HFF-Myc (cell line): Measurements from ENCODE around the gene THADA.

ENCODE experiments used
- DNase-seq: peaks from one replicate; pipeline ENCODE4 v3.0.0-alpha.2; 2011; ENCODE audit warnings: low read depth; ENCODE audit errors: extremely low read depth
- H3K4me3 ChIP-seq: replicated peaks from 2 replicates; pipeline ENCODE4 v1.5.1; 2011; ENCODE audit warnings: low read depth, mild to moderate bottlenecking, control low read depth, low read length
- CTCF ChIP-seq: IDR thresholded peaks from 2 replicates; pipeline ENCODE4 v1.5.1; 2012; ENCODE audit warnings: mild to moderate bottlenecking, low read depth, low read length, control low read depth; ENCODE audit errors: missing control alignments

The THADA gene

GRCh38 chr2:43202289-43202688, 393.5 kb downstream of the THADA start:
- no peak overlapping the region for H3K4me3 ChIP-seq
- no peak for TF ChIP-seq CTCF
- no peak for DNase-seq

GRCh38 chr2:43201497-43201896, 394.3 kb downstream of the THADA start:
- no peak for DNase-seq
- H3K4me3 ChIP-seq, result no peak overlapping the region

DNA sequence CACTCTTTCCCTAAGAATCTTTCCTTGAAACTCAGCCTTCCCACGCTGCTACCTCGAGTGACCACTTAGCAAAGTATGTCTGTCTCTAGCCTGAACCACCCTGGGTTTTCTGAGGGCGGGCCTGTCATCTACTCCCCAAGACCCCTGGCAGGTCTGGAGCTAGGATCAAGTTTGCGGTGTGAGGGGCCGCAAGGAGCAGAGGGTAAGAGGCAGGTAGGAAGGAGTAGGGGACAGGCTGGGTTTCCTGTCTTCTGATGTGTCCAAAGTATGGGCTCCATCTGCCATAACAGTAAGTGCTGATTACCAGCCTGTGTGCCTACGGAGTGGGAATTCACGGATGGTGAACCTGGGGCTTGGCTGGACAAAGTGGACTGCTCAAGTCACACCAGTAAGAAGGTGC, 394.8 kb downstream of the THADA start:
- TF ChIP-seq CTCF, result no peak
- H3K4me3 ChIP-seq, result no peak overlapping the region
- DNase-seq, result no peak

More at GRCh38 chr2:43201497-43201896, 394.3 kb downstream of the THADA start:
- no peak for TF ChIP-seq CTCF

DNA sequence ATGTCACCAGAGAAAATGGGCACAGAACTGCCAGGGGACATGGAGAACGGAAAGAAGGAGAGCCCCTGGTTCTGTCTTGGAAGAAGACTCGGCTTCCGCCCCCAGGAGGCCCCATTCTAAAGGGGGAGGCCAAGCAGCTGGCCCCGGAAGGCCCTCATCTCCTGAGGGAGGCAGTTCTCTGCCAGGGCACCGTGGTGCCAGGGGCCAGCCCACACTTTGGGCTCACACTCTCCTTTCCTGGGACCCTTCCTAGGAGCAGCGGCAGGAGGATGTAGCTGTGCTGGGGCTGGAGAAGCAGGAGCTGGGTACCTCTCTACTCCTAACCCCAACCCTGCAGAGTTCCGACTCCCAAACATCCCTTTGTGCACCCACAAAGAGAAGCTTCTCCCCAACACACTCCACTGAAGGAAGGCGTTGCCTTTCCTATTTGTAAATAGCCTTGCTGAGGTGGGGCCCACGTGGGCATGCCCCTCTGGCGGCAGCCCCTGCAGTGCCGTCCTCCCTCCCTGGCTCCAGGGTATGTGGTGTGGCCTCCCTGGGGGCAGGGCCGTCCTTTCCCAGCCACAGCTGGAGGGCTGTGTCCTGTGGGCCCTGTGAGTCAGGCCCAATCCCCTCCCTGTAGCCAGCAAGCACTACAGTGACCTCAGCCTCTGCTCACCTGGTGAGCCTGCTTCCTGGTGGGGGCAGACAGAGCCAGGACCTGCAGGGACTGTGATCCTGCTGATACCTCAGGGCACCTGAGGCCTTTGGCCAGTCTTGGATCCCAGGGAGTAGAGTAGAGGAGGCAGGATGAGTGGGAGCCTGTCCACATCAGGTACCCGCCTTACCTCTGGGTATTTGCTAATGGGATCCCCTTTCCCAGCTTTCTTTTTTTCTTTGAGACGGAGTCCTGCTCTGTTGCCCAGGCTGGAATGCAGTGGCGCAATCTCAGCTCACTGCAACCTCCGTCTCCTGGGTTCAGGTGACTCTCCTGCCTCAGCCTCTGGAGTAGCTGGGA, 396.0 kb downstream of the THADA start:
- no peak overlapping the region for H3K4me3 ChIP-seq
- TF ChIP-seq CTCF, result no peak
- no peak for DNase-seq

DNA sequence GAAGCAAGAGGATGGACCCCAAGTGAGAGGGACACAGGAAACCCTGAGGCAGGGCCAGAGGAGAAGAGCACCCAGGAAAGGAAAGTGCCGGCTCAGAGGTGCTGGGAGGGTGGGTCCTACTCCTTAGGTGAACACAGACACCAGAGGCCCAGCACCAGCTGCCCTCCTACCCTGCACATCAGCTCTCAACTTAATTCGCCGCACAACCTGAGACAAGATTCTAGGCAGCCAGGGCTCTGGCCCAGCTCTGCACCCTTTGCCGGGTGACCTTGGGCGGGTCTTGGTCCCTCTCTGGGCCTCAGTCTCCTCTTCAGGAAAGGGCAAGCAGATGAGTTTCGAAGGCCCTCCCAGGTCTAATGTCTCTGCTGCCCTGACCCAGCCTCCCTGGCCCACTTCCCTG, 397.6 kb downstream of the THADA start:
- no peak for TF ChIP-seq CTCF
- H3K4me3 ChIP-seq, result no peak overlapping the region
- no peak for DNase-seq

DNA sequence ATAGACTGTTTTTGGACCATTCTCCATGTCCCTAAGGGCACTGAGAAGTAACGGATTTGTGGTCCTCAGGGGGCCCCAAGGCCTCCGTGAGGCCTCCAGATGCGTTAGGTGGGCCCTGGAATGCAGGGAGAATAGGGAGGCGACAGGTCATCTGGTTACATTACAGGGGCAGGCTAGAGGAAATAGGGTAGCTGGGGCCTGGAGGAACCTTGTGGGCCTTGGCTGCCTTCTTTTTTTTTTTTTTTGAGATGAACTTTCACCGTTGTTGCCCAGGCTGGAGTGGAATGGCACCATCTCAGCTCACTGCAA, 398.3 kb downstream of the THADA start:
- H3K4me3 ChIP-seq, result no peak overlapping the region
- DNase-seq, result no peak
- no peak for TF ChIP-seq CTCF
